Activated T-cell treated with anti-CD3 and anti-CD28 coated beads for 24 hours (primary cell): ENCODE data around the gene FAT1.

Source experiments
- DNase-seq: peaks from one replicate; pipeline ENCODE4 v3.0.0-alpha.2; 2020; ENCODE audit warnings: low read depth

Gene FAT1

GRCh38 chr4:186725469-186726425, 2.1 kb upstream of the FAT1 start:
- DNase-seq, result no peak

- DNase-seq, result no peak
These were observed 1.3 kb upstream of the FAT1 start for GRCh38 chr4:186724864-186725468.

- no peak for DNase-seq
These were observed 605 bp upstream of the FAT1 start for GRCh38 chr4:186724058-186724863.

GRCh38 chr4:186722796-186723291, 812 bp downstream of the FAT1 start:
- no peak for DNase-seq

- no peak for DNase-seq
These were observed 3.5 kb downstream of the FAT1 start for GRCh38 chr4:186719925-186720694.

- no peak for DNase-seq
These were observed 6.1 kb downstream of the FAT1 start for GRCh38 chr4:186717556-186717955.

GRCh38 chr4:186715077-186715476, 8.6 kb downstream of the FAT1 start:
- DNase-seq, result no peak

- DNase-seq, result no peak
These were observed 9.5 kb downstream of the FAT1 start for GRCh38 chr4:186714006-186714675.

- no peak for DNase-seq
These were observed 11.0 kb downstream of the FAT1 start for GRCh38 chr4:186712690-186713089.

- DNase-seq, result no peak
These were observed 13.0 kb downstream of the FAT1 start for GRCh38 chr4:186710521-186711119.

- DNase-seq, result no peak
These were observed 14.1 kb downstream of the FAT1 start for GRCh38 chr4:186709517-186709916.

- DNase-seq, result no peak
These were observed 15.1 kb downstream of the FAT1 start for GRCh38 chr4:186708554-186708953.

GRCh38 chr4:186707996-186708395, 15.7 kb downstream of the FAT1 start:
- no peak for DNase-seq

- no peak for DNase-seq
These were observed 16.1 kb downstream of the FAT1 start for GRCh38 chr4:186707574-186707973.

GRCh38 chr4:186704057-186704456, 19.6 kb downstream of the FAT1 start:
- no peak for DNase-seq

- no peak for DNase-seq
These were observed 20.1 kb downstream of the FAT1 start for GRCh38 chr4:186703510-186703909.

- DNase-seq, result no peak
These were observed 20.7 kb downstream of the FAT1 start for GRCh38 chr4:186702940-186703339.

GRCh38 chr4:186702297-186702696, 21.4 kb downstream of the FAT1 start:
- DNase-seq, result no peak

- no peak for DNase-seq
These were observed 21.9 kb downstream of the FAT1 start for GRCh38 chr4:186701788-186702187.

- DNase-seq, result no peak
These were observed 22.4 kb downstream of the FAT1 start for GRCh38 chr4:186701273-186701672.

GRCh38 chr4:186700746-186701145, 22.9 kb downstream of the FAT1 start:
- no peak for DNase-seq
